GM21360 (cell line): ENCODE results near the gene TIGD7.
"Not testable (repeated sequence)": the region's sequence is repeated elsewhere in the genome, so short reads cannot be mapped to it uniquely, and the experiment has no call there.

Experiments used
- ATAC-seq: cut with Tn5 transposase; IDR thresholded peaks from one replicate; pipeline ENCODE4 v1.9.1; 2021; ENCODE audit warnings: mild to moderate bottlenecking, moderate library complexity; ENCODE audit not compliant: unreplicated experiment

Gene TIGD7

DNA sequence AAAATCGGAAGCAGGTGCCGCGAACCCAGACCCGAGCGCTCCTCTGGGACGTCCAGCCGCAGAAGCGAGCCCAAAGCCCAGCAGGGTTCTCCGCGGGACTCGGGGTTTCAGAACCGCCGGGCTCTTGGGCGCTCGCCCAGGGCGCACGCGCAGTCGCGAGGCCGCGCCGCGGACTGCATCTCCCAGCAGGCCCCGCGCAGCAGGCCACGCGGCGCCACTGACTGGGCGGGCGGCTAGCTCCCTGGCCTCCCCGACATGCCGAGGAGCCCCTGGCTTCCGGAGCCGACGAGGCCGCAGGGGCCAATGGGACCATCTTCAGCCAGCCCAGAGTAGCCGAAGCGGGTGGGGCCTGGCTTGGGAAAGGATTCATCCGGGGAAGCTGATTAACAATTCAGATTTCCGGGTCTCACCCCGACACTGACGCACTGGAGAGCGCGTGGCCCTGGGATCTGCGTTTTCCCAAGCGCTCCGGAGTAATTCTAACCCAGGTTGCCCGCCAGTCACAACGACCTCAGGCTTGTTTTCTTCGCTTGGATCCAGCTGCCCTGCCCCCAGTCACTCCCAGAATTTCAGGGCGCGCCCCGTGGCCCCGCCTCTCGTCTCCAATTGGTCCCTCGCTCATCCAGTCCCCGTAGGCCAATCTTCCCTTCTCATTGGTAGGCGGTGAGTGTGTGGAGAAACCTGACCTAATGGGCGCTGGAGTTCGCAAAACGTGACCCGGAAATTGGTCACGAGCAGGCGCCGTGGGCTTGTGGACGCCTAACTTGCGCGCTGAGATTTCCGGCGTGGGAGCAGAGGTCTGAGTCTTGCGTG, 22.3 kb downstream of the TIGD7 start, which contains the start of gene ZNF263:
Gene ZNF263, plus strand, starts transcription at position 762 of the 813 bp plus-strand sequence. CDS start 328 bp downstream, outside the sequence.
- peak; percentile 79 for ATAC-seq

DNA sequence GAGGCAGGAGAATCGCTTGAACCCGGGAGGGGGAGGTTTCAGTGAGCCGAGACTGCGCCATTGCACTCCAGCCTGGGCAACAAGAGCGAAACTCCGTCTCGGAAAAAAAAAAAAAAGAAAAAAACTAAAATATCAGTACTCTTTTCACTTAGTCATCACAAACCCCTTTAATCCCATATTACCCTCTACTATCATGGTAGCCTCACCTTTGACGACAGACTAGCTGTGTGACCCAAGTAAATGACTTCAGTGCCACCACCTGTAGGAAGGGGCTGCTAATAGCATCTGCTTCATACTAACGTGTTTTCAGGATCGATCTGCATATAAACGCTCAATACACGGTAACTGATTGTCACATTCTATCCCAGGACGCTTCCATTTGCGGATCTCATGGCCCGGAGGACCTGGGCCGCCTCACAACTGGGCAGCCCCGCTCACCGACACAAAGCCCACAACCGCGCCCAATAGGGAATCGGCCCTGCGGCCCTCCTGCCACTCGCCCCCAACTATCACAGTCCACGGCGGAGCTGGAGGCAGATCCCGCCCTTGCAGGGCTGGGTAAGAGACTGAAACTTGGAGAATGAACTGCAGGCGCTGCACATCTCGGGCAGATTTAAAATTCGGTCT, 23.0 kb downstream of the TIGD7 start:
- peak; percentile 8 for ATAC-seq

DNA sequence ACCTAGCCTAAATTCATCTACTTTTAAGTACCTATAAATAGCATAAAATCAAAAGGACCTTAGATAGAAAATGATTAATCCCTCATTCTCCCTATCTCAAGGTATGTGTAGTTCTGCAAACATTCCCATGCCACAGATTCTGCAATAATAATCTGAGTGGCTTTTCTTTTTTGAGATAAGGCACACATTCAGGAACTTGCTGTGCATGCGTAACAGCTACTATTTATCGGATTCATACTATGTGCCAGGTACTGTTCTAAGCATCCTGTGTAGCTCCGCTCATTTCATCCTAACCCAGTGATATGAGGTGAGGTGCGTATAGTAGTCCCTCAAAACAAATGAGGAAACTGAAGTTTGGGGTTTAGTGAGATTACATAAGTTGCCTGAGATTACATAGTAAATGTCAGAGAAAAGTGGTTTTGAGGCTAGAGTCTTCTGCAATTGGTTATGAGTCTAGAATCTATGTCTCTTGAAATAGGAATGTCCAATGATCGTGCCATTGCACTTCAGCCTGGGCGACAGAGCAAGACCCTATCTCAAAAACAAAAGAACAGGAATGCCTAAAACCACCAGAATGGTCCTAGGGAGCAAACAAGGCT, 23.9 kb downstream of the TIGD7 start:
- no peak for ATAC-seq

DNA sequence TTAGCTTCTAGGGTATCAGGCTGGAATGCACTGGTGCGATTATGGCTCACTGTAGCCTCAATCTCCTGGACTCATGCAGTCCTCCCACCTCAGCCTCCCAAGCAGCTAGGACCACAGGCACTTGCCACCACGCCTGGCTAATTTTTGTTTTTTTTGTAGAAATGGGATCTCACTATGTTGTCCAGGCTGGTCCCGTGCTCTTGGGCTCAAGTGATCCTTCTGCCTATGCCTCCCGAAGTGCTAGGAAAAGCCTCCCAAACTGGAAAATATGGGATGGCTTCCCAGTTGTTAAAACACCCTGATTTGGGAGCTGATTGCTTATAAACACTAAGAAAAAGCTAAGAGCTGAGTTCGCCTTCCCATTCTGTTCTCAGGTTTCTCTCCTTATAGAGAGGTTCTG, 28.6 kb downstream of the TIGD7 start:
- no peak for ATAC-seq

DNA sequence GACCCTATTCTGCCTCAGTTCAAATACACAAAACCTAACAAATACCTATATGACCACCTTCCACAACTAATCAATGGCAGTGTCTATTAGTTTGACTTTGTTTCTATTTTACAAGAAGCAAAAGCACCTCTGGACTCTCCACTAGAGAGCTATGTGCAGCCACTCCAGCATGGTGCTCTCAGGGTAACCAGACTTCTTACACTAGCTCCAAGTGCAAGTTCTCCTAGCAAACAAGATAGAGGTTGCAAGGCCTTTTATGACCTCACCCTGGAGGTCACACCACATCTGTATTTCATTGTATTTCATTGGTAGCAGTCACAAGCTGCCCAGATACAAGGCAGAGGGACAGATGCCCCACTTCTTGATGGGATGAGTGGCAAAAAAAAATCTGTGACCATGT, 30.3 kb downstream of the TIGD7 start:
- no peak for ATAC-seq

DNA sequence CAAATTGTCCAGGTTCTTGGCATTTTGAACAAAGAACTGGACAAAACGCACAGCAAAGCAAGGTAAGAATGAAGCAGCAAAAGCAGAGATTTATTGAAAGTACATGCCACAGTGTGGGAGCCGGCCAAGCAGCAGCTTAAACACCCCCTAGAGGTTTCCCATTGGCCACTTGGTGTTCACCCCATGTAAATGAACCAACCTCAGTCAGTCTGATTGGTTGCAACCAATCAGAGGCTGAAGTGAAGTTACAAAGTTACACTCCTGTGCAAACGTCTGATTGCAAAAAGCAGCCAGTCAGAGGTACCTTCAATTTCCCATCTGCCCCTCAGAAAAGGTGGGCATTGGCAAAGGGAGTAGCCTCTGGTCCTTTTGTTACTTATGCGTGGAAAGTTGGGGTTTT, 30.7 kb downstream of the TIGD7 start:
- no peak for ATAC-seq

DNA sequence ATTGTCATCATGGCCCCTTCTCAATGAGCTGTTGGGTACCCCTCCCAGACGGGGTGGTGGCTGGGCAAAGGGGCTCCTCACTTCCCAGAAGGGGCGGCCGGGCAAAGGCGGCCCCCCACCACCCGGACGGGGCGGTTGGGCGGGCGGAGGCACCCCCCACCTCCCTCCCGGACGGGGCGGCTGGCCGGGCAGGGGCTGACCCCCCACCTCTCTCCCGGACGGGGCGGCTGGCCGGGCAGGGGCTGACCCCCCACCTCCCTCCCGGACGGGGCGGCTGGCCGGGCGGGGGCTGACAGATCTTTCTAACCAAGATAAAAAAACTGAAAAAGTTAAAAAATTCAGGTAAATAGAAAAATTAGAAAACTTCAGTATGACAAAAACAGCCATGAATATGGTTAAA, 33.9 kb downstream of the TIGD7 start:
- not testable (repeated sequence) for ATAC-seq

DNA sequence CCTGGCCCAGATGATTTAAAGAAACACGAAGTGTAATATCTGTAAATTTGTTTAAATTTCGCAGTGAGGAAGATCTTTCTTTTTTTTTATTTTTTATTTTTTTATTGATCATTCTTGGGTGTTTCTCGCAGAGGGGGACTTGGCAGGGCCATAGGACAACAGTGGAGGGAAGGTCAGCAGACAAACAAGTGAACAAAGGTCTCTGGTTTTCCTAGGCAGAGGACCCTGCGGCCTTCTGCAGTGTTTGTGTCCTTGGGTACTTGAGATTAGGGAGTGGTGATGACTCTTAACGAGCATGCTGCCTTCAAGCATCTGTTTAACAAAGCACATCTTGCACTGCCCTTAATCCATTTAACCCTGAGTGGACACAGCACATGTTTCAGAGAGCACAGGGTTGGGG, 34.5 kb downstream of the TIGD7 start:
- not testable (repeated sequence) for ATAC-seq

DNA sequence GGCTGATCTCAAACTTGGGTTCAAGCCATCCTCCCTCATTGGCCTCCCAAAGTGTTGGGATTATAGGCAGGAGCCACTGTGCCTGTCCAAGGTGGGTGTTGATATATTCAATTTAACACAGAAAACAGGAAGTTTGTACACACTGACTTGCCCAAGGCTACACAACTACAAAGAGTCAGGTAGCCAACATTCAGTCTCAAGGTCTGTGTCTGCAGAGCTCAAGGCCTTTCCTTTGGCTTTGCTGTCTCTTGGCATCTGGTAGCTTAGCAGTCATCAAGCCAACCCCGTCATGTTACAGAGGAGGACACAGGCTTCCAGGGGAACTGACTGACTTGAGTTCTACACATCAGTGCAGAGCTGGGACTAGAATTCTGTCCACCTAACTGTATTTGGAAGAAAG, 36.9 kb downstream of the TIGD7 start:
- ATAC-seq = no peak

DNA sequence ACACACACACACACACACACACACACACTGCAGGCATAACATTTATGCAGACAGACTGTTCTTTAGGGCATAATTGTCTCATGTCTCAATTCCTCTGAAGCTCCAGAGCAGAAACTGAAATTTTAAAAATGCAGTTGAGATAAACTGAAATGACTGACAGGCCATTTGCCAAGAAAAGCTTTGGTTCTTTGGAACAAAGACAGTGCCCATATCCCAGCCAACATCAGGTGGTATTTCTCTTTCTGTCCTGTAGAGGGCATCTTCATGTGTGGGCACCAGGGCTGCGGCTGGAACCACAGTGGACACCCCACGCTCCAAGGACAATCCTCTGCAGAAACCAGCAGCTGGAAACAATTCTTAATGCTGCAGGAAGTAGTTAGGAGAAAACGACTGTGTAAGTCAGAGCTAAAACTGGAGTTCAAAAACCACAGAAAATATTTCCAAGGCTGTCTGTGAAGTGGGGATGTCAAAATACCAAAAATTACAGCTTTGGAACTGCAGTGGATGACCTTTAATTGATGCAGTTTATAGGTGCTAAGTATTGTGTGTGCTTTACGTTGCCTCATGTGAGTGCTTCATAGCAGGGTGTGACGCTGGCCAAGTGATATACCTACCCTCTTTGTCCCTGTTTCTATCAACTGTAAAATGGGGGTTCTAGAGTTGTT, 38.2 kb downstream of the TIGD7 start:
- no peak for ATAC-seq

DNA sequence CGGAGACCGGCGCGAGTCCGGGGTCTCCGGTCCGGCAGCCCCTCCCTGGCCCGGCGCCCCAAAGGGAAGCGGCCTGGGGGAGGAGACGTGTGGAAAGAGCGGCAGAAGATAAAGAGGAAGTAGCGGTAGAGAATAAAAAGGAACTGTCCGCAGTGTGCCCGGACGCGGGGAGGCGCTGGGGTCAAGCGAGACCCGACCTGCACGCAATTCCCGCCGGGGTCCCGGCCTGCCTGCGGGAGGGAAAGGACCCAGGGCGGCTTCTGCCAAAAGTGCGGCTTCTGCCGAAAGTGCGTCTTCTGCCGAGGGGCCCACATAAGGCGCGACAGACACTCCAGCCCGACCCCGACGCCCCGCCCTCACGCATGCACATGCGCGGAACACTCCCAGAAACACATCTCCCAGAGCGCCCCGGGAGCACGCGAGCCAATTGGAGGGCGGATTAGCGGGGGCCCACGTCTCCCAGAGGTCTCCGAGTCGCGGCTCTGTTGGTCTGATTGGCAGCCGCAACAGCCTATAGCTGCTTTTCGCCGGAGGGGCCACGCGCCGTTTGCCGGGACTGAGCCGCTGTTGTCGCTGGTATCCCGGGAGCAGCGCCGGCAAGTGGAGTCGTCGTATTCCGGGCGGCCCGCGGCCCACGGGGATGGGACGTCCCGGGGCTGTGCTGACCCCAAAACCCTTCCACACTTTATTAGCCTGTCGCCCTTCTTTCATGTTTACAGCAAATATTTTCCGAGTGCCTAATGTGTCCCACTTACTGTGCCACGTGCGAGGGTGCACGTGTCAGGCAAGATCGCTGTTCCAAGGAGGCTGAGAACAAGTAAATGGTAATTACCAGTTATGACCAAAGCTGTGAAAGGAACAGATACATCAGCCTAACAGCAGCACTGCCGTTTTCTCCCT, 40.8 kb downstream of the TIGD7 start:
- peak; percentile 78 for ATAC-seq

DNA sequence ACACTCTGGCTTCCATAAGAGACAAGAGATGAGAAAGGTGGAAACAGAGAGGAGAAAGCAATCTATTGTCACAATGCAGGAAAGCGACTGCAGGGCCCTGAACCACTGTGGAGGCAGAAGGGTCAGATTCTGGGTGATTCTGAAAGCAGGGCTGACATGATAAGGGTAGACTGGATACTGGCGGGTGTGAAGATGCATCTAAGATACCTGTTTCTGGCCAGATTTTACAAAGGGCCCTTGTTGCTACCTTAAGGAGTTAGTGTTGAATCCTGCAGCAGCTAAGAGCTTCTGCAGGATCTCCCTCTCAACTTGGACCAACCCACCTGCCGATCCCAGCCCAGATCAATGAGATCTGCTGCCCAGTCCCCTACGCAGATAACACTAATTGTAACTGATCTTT, 42.7 kb downstream of the TIGD7 start:
- no peak for ATAC-seq

DNA sequence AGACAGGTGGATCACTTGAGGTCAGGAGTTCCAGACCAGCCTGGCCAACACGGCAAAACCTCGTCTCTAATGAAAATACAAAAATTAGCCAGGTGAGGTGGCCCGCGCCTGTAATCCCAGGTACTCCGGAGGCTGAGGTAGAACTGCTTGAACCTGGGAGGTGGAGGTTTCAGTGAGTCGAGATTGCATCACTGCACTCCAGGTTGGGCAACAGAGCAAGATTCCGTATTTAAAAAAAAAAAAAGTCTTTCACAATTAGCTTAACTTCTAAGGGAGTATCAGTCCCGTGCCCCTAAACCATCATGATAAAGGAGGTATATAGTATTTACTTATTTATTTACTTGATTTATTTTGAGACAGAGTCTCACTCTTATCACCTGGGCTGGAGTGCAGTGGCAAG, 45.4 kb downstream of the TIGD7 start:
- no peak for ATAC-seq

DNA sequence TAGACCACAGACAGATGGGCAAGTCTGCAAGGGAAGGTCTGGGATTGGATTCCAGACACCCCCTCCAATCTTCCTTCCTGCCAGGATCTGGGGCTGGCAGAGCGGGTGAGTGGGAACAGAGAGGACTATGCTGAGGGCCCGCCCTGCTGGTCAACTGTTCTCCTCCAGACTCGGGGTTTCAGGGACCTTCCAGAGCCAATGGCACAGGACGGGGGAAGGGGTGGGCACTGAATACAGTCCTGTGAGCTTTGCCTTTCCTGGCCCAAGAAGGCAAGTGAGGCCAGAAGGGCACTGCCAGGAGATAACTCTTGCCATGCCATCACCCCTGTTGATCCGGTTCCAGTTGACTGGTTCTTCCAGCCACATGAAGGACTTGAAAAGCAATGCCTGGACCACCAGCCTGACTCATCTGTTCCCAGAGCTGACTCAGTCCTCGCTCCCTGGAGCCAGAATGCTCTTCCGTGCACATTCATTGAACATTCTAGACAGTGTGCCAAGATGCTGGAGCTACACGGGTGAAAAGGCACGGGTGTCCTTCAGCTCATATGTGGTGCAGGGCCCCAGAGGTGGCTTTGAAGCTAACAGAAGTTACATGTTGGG, 48.3 kb downstream of the TIGD7 start:
- ATAC-seq = no peak

DNA sequence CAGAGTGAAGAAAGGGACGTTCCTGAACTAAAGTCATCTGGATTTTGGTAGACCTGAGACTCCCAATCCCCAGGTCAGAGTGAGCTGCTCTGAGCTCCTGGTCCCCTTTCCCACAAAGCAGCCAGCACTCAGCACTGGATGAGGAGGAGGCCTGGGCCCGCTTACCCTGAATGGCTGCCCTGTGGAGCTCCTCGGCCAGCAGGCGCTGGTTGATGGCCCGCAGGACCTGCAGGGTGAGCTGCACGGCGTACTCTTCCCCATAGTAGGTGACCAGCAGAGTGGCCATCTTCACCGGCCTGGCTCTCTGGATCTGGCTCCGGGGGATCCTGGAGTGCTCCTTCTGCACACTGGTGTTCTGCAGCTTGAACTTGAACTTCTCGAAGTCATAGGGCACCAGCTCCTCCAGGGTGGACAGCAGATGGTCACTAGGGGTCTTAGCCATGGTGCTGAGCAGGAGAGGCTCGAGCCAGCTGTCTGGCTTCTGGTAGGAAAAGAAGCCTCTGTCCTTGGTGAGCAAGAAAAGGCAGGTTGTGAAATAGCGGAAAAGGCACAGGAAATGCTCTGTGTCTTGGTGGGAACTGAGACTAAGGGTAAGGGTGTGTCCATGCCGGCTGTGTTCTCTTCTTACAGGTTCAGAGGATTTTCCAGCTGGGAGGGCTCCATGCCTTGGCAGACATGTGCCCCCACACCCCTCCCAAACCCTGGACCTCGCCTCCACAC, 48.9 kb downstream of the TIGD7 start, which contains the start of gene MEFV:
Gene MEFV, minus strand, starts transcription at position 488 of the 720 bp plus-strand sequence. Its CDS starts 46 bp downstream, at position 442.
- no peak for ATAC-seq

DNA sequence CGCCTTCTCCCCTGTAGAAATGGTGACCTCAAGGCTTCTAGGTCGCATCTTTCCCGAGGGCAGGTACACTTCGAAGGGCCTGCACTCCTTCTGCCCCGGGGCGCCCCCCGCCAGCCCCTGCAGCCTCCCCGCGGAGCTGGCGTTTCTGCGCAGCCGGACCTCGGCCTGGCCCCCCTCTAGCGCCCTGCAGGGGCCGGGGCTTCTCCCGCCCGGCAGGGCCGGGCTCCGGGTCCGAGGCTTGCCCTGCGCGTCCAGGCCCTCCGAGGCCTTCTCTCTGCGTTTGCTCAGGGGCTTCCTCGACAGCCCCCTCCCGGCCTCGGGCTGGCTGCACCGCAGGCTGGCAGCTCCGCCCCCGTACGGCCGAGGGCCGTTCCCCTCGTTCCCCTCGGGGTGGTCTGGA, 50.9 kb downstream of the TIGD7 start:
- ATAC-seq = no peak

DNA sequence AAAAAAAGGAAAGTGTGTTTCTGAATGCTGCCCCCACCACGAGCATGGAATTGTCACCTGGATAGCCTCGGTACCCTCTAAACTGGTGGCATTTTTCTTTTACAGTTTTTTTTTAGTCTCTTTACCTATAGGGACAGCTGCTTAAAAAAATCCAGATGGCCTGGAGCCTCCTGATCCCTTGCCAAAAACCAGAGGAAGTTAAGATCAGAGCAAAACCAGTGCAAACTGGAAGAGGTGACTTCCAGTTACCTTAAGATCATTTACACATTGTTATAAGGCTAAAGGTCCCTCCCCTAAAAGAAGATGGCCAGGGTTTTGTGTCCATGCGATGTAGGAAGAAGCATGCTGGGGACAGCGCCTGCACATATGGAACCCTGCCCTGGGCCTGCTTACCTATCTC, 52.3 kb downstream of the TIGD7 start:
- ATAC-seq = no peak

DNA sequence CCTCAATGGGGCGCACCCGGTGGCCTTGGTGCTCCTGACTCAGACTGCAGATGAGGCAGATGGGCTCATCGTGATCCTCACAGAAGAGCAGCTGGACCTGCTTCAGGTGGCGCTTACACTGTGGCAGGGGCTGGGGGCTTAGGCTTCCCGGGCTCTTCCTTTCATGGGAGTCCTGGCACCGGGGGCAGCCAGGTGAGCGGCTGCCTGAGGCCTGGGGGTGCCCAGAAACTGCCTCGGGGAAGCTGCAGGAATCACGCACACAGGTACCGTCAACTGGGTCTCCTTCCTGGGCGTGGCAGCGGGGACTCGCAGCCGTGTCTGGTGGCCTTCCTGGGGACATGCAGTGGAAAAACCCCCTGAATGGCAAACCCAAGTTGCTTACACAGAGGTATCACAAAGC, 55.8 kb downstream of the TIGD7 start:
- ATAC-seq = no peak

DNA sequence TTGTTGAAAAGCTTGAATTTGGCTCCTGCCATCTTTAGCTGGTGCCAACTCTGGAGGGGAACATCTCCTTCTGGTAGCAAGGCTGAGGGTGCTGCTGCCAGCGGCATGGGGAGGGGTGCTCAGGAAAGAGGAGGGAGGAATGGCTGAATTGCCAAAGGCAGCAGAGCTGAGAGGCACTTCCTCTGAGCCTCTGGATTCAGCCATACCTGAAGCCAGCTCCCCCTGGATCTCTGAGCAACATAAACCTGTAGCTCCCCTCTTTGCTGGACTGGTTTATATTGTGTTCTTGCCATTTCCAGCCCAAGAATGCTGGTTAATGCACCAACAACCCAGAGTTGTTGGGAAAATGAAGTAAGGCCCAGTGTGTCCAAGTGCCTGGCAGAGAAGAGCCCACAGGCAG, 56.2 kb downstream of the TIGD7 start:
- ATAC-seq = no peak
